Fibroblast of lung (primary cell): Measurements from ENCODE around the gene PTGR1. TPM values are rescaled to one million over a fixed set of nuclear protein-coding genes. Genes with fewer than 3 reads are reported as not detected.
"Not testable (repeated sequence)": the region's sequence is repeated elsewhere in the genome, so short reads cannot be mapped to it uniquely, and the experiment has no call there.

Source experiments
- DNase-seq, 2 donors: peaks; one replicate each; pipeline versions ENCODE4 v3.0.0 to v3.0.0-alpha.2; 2010; ENCODE audit warnings: low read depth in 2 of 2
- H2AFZ ChIP-seq: 2 replicates; pipeline ENCODE4 v1.5.1; 2012; ENCODE audit warnings: low read length, control low read depth, inconsistent platforms
- H3K27ac ChIP-seq: 2 replicates; pipeline ENCODE4 v1.5.1; 2011; ENCODE audit warnings: low read length, control low read depth; ENCODE audit not compliant: insufficient read depth
- H3K27me3 ChIP-seq: 2 replicates; pipeline ENCODE4 v1.5.1; 2011; ENCODE audit warnings: mild to moderate bottlenecking, low read length; ENCODE audit not compliant: control insufficient read depth, insufficient read depth
- H3K36me3 ChIP-seq: 2 replicates; pipeline ENCODE4 v1.5.1; 2011; ENCODE audit warnings: low read length; ENCODE audit not compliant: control insufficient read depth, insufficient read depth
- H3K4me1 ChIP-seq: 2 replicates; pipeline ENCODE4 v1.5.1; 2011; ENCODE audit warnings: low read length; ENCODE audit not compliant: control insufficient read depth, insufficient read depth; ENCODE audit errors: extremely low read depth
- H3K4me2 ChIP-seq: 2 replicates; pipeline ENCODE4 v1.5.1; 2011; ENCODE audit warnings: low read length, control low read depth; ENCODE audit not compliant: insufficient read depth; ENCODE audit errors: extremely low read depth
- H3K4me3 ChIP-seq, 4 experiments: fragments of 200-600 bp in 1 of 4; sonication (generic) in 1 of 4; replicated peaks in 1 of 4; 2 replicates each; pipeline ENCODE4 v1.5.1; 2011 to 2016; ENCODE audit warnings: low read length in 4 of 4, low read depth in 3 of 4, mild to moderate bottlenecking in 3 of 4, control low read depth in 2 of 4, inconsistent platforms in 1 of 4, mixed read lengths in 1 of 4; ENCODE audit not compliant: insufficient read depth in 1 of 4; ENCODE audit errors: control extremely low read depth in 1 of 4
- H3K79me2 ChIP-seq: 2 replicates; pipeline ENCODE4 v1.5.1; 2012; ENCODE audit warnings: mild to moderate bottlenecking, low read length, inconsistent platforms; ENCODE audit not compliant: control insufficient read depth, insufficient read depth
- H3K9ac ChIP-seq: 2 replicates; pipeline ENCODE4 v1.5.1; 2011; ENCODE audit warnings: mild to moderate bottlenecking, low read length, control low read depth; ENCODE audit not compliant: insufficient read depth
- H3K9me3 ChIP-seq: 2 replicates; pipeline ENCODE4 v1.5.1; 2012; ENCODE audit warnings: low read depth, low read length; ENCODE audit not compliant: control insufficient read depth, insufficient read depth
- H4K20me1 ChIP-seq: 2 replicates; pipeline ENCODE4 v1.5.1; 2011; ENCODE audit warnings: low read length; ENCODE audit not compliant: control insufficient read depth, insufficient read depth; ENCODE audit errors: extremely low read depth
- CTCF ChIP-seq, 2 donors: IDR thresholded peaks in 1 of 2; conservative IDR thresholded peaks in 1 of 2; 1 replicate in 1 of 2; 2 replicates in 1 of 2; pipeline ENCODE4 v1.5.1; 2011 to 2012; ENCODE audit warnings: low read length in 2 of 2, control low read depth in 1 of 2, inconsistent platforms in 1 of 2, low read depth in 1 of 2, mild to moderate bottlenecking in 1 of 2
- EZH2 ChIP-seq: IDR thresholded peaks from 2 replicates; pipeline ENCODE4 v1.5.1; 2012; ENCODE audit warnings: low read length, control low read depth, mild to moderate bottlenecking; ENCODE audit errors: missing control alignments
- polyA plus RNA-seq, 2 donors: library from polyadenylated mRNA; depleted of rRNA in 1 of 2; stranded (reverse) in 1 of 2; unstranded in 1 of 2; fragments of >200 nt; gene quantifications; 2 replicates each; pipeline ENCODE4 v1.2.1, GENCODE V29; 2011 to 2012; ENCODE audit warnings: missing spikeins in 1 of 2
- total RNA-seq: library from RNA; depleted of rRNA; stranded (reverse); fragments of >200 nt; gene quantifications from 2 replicates; pipeline ENCODE4 v1.2.1, GENCODE V29; 2014

Gene PTGR1
- total and polyA plus RNA-seq, 2 donors (not counting 1 experiment from before 2014, with no cell fraction given) = 126 to 137 TPM

- Histone ChIP-seq H3K27me3 (no peaks in the 10 kb centered on the region), H3K9ac (no peak overlapping the region), H3K36me3 (no peaks in the 10 kb centered on the region), H3K4me1 (peaks cover 5% of the 10 kb centered on the region), H2AFZ (no peak overlapping the region), H3K4me2 (no peak overlapping the region), H3K9me3 (no peaks in the 10 kb centered on the region), H3K27ac (no peak overlapping the region), H3K79me2 (no peaks in the 10 kb centered on the region), H3K4me3 (no peak overlapping the region), H4K20me1 (no peaks in the 10 kb centered on the region)
- TF ChIP-seq CTCF (conservative IDR thresholded peaks at IDR 0.05 in 1 of 2, IDR thresholded peaks at IDR 0.05 in 1 of 2; ENCODE audit: low read depth in 1 of 2, low read length in 2 of 2) (peak; percentile 94 to 100), EZH2 (no peak)
- peak; percentile 20 to 64 for DNase-seq
Observed at GRCh38 chr9:111621895-111622480, 22.5 kb upstream of the PTGR1 start.

- not testable (repeated sequence) for H3K9me3 ChIP-seq, DNase-seq, H3K36me3 ChIP-seq, H3K4me1 ChIP-seq, H3K27me3 ChIP-seq, H3K4me2 ChIP-seq, H3K4me3 ChIP-seq, H4K20me1 ChIP-seq, H3K27ac ChIP-seq, H3K79me2 ChIP-seq, H2AFZ ChIP-seq, H3K9ac ChIP-seq
Observed at GRCh38 chr9:111617349-111617748, 17.9 kb upstream of the PTGR1 start.

GRCh38 chr9:111615928-111616327 lies 16.5 kb upstream of the PTGR1 start:
- H3K27ac ChIP-seq = no peak overlapping the region
- H3K4me3 ChIP-seq = no peak overlapping the region
- no peaks in the 10 kb centered on the region for H3K9me3 ChIP-seq
- H3K79me2 ChIP-seq = no peaks in the 10 kb centered on the region
- DNase-seq = peak in 1 of 2 donors; percentile 43
- H4K20me1 ChIP-seq = no peaks in the 10 kb centered on the region
- peaks cover 9% of the 10 kb centered on the region for H3K27me3 ChIP-seq
- TF ChIP-seq CTCF (conservative IDR thresholded peaks at IDR 0.05 in 1 of 2, IDR thresholded peaks at IDR 0.05 in 1 of 2; ENCODE audit: low read depth in 1 of 2, low read length in 2 of 2) (no peak), EZH2 (no peak)
- H3K4me1 ChIP-seq = no peaks in the 10 kb centered on the region
- H3K9ac ChIP-seq = no peak overlapping the region
- H3K4me2 ChIP-seq = no peak overlapping the region
- H2AFZ ChIP-seq = no peak overlapping the region
- no peaks in the 10 kb centered on the region for H3K36me3 ChIP-seq
